DOHH2 (cell line): Measurements from ENCODE around the gene NSMCE3.

Experiments
- H3F3A ChIP-seq: fragments of 200-600 bp; sonication (generic), shearing (Covaris generic); 2 replicates; pipeline ENCODE4 v1.6.0; 2016; ENCODE audit warnings: antibody characterized with exemption, mild to moderate bottlenecking; ENCODE audit not compliant: control insufficient read depth, insufficient read depth
- H3K27ac ChIP-seq: fragments of 200-600 bp; sonication (generic); 2 replicates; pipeline ENCODE4 v1.5.1; 2014; ENCODE audit warnings: low read depth, mild to moderate bottlenecking, low read length, moderate library complexity
- H3K27me3 ChIP-seq: fragments of 200-600 bp; sonication (generic); 2 replicates; pipeline ENCODE4 v1.6.1; 2014; ENCODE audit warnings: mild to moderate bottlenecking, low read length, mixed read lengths; ENCODE audit not compliant: control insufficient read depth
- H3K36me3 ChIP-seq: fragments of 200-600 bp; sonication (generic); 2 replicates; pipeline ENCODE4 v1.6.1; 2014; ENCODE audit warnings: mild to moderate bottlenecking, low read length, moderate library complexity, mixed read lengths; ENCODE audit not compliant: control insufficient read depth
- H3K4me1 ChIP-seq: fragments of 200-600 bp; sonication (generic); 2 replicates; pipeline ENCODE4 v1.6.1; 2014; ENCODE audit warnings: mild to moderate bottlenecking, low read length, mixed read lengths; ENCODE audit not compliant: control insufficient read depth
- H3K4me2 ChIP-seq: fragments of 200-600 bp; sonication (generic); 2 replicates; pipeline ENCODE4 v1.6.0; 2014; ENCODE audit warnings: mild to moderate bottlenecking, low read length, moderate library complexity
- H3K4me3 ChIP-seq: fragments of 200-600 bp; sonication (generic); 2 replicates; pipeline ENCODE4 v1.5.1; 2014; ENCODE audit warnings: mild to moderate bottlenecking, low read length, mixed read lengths
- H3K79me2 ChIP-seq: fragments of 200-600 bp; sonication (generic); 2 replicates; pipeline ENCODE4 v1.6.1; 2014; ENCODE audit warnings: mild to moderate bottlenecking, low read length, mixed read lengths; ENCODE audit not compliant: control insufficient read depth
- H3K9me2 ChIP-seq: fragments of 200-600 bp; sonication (generic); replicated peaks from 2 replicates; pipeline ENCODE4 v1.6.1; 2014; ENCODE audit warnings: mild to moderate bottlenecking, low read length, mixed read lengths; ENCODE audit not compliant: control insufficient read depth
- H3K9me3 ChIP-seq: fragments of 200-600 bp; sonication (generic); 2 replicates; pipeline ENCODE4 v1.6.1; 2014; ENCODE audit warnings: antibody characterized with exemption, low read length, mixed read lengths; ENCODE audit not compliant: control insufficient read depth, insufficient read depth
- H4K20me1 ChIP-seq: fragments of 200-600 bp; sonication (generic); 2 replicates; pipeline ENCODE4 v1.6.0; 2014; ENCODE audit warnings: low read depth, mild to moderate bottlenecking, antibody characterized with exemption, low read length, moderate library complexity; ENCODE audit not compliant: control insufficient read depth, insufficient read depth
- CTCF ChIP-seq: fragments of 200-600 bp; sonication (generic); IDR thresholded peaks from one replicate; pipeline ENCODE4 v1.5.1; 2014; ENCODE audit warnings: antibody characterized with exemption, mild to moderate bottlenecking, low read depth, low read length; ENCODE audit not compliant: poor library complexity, severe bottlenecking
- EZH2phosphoT487 ChIP-seq: fragments of 200-600 bp; sonication (generic); IDR thresholded peaks from 2 replicates; pipeline ENCODE4 v1.6.1; 2017; ENCODE audit warnings: borderline replicate concordance, mild to moderate bottlenecking, antibody characterized with exemption, low read length, moderate library complexity, mixed read lengths

The NSMCE3 gene

GRCh38 chr15:29223640-29224039 lies 46.0 kb downstream of the NSMCE3 start:
- Histone ChIP-seq H3K27ac (no peak overlapping the region), H3K4me3 (no peak overlapping the region), H4K20me1 (no peaks in the 10 kb centered on the region), H3K79me2 (no peaks in the 10 kb centered on the region), H3K36me3 (no peaks in the 10 kb centered on the region), H3F3A (no peaks in the 10 kb centered on the region), H3K9me2 (no peaks in the 10 kb centered on the region), H3K4me1 (no peaks in the 10 kb centered on the region), H3K4me2 (no peak overlapping the region), H3K9me3 (peaks cover 10% of the 10 kb centered on the region), H3K27me3 (no peaks in the 10 kb centered on the region; the same call in 1 of the 2 replicates)
- TF ChIP-seq EZH2phosphoT487 (no peak), CTCF (no peak)

DNA sequence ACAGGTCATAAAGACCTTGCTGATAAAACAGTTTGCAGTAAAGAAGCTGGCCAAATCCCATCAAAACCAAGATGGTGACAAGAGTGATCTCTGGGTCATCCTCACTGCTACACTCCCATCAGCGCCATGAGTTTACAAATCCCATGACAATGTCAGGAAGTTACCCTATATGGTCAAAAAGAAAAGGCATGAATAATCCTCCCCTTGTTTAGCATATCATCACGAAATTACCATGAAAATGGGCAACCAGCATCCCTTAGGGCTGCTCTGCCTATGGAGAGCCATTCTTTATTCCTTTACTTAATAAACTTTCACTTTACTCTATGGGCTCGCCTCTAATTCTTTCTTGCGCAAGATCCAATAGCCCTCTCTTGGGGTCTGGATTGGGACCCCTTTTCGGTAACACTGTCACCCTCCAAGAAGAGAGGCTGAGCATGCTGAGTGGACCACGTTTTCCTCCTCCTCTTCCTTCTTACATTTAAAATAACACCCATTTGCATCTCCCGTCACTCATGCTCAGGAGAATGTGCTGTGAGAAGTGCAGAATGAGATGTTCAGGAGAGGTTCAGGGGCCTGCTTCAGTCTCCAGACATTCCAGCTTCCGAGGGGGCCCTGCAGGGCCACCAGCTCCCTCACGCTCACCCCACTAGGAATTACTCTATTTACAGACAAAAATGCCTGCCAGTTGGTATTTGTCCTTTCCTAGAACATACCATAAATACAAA lies 47.3 kb downstream of the NSMCE3 start:
- no peak overlapping the region for H3K4me3 ChIP-seq
- H3K27me3 ChIP-seq: no peaks in the 10 kb centered on the region; the same call in 1 of the 2 replicates
- no peak overlapping the region for H3K27ac ChIP-seq
- TF ChIP-seq CTCF: no peak
- no peaks in the 10 kb centered on the region for H3K79me2 ChIP-seq
- peaks cover 10% of the 10 kb centered on the region for H3K9me3 ChIP-seq
- no peaks in the 10 kb centered on the region for H3F3A ChIP-seq
- H3K36me3 ChIP-seq: no peaks in the 10 kb centered on the region
- no peak overlapping the region for H3K4me2 ChIP-seq
- H3K4me1 ChIP-seq: no peaks in the 10 kb centered on the region
- H3K9me2 ChIP-seq: no peaks in the 10 kb centered on the region
- H4K20me1 ChIP-seq: no peaks in the 10 kb centered on the region

- peaks cover 10% of the 10 kb centered on the region for H3K9me3 ChIP-seq
- no peaks in the 10 kb centered on the region for H3F3A ChIP-seq
- TF ChIP-seq EZH2phosphoT487 (no peak), CTCF (no peak)
- no peaks in the 10 kb centered on the region for H3K79me2 ChIP-seq
- H3K4me1 ChIP-seq: no peaks in the 10 kb centered on the region
- no peaks in the 10 kb centered on the region for H3K36me3 ChIP-seq
- H3K4me3 ChIP-seq: no peak overlapping the region
- H3K4me2 ChIP-seq: no peak overlapping the region
- H4K20me1 ChIP-seq: no peaks in the 10 kb centered on the region
- no peaks in the 10 kb centered on the region for H3K27me3 ChIP-seq
- H3K27ac ChIP-seq: no peak overlapping the region
- no peaks in the 10 kb centered on the region for H3K9me2 ChIP-seq
Measured at GRCh38 chr15:29220852-29221251, 48.8 kb downstream of the NSMCE3 start.
